LNCaP clone FGC (cell line): ENCODE data around the gene CACNA1B.

Experiments used
- DNase-seq: peaks from one replicate; pipeline ENCODE4 v3.0.0-alpha.2; 2011; ENCODE audit warnings: low read depth
- H3K4me3 ChIP-seq: 2 replicates; pipeline ENCODE4 v1.5.1; 2011; ENCODE audit warnings: mild to moderate bottlenecking, low read depth, low read length, control low read depth
- CTCF ChIP-seq: IDR thresholded peaks from 2 replicates; pipeline ENCODE4 v1.5.1; 2012; ENCODE audit warnings: mild to moderate bottlenecking; ENCODE audit not compliant: control insufficient read depth, insufficient read depth; ENCODE audit errors: extremely low read depth

Gene CACNA1B

GRCh38 chr9:138101444-138102234, 224.1 kb downstream of the CACNA1B start:
- H3K4me3 ChIP-seq, result no peak overlapping the region
- no peak for TF ChIP-seq CTCF
- no peak for DNase-seq

GRCh38 chr9:138102246-138103051, 224.9 kb downstream of the CACNA1B start:
- TF ChIP-seq CTCF, result no peak
- H3K4me3 ChIP-seq, result no peak overlapping the region
- no peak for DNase-seq

DNA sequence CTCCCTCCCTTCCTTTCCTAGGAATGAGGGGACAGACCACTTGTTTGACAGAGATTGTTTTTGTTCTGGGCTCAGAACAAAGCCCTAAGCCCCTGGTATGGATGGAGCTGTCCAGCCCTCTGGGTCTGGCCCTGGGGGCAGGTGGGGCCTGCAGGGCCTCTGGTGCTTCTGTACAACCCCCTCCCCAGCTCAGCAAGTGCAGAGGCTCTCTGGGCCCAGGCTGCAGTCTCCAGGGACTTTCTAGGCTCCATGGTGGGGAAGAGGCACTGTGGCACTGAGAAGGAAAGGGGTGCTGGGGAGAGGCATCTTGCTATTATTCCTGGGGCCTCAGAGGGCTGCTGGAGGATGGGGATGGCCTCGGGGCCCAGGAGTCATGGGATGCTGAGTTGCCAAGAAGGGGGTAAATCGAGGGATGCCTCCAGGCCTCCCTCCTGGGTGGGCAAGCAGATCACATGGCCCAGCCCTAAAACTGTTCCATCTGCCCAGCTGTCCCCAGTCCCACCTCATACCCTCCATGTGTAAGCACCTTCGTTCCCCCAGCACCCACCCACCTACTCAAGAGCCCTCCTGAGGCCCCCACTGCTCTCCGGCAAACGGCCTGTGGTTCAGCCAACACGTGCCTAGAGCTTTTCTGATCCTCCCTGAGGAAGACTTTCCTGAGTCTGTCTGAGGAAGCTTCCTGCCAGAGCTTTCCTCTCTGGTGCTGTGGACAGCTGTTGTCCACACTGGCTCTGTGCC, 225.7 kb downstream of the CACNA1B start:
- DNase-seq, result no peak
- H3K4me3 ChIP-seq, result no peak overlapping the region
- TF ChIP-seq CTCF, result no peak

DNA sequence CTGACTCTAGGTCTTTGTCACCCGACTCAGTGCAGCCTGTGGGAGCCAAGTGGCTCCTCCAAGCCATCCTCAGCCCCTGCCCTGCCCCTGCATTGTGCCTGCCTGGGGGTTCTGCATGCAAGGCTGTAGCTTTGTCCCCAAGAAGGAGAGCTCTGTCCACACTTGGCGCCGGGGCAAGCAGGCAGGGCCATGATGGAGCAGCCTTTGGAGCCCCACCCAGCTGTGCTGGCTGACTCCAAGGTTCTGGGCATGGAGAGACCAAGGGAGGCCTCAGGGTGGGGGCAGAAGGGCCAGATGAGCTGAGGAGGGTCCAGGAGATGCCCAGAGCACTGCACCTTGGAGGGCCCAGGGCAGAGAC, 226.2 kb downstream of the CACNA1B start:
- no peak for DNase-seq

GRCh38 chr9:138104251-138105122, 226.9 kb downstream of the CACNA1B start:
- TF ChIP-seq CTCF, result no peak
- no peak overlapping the region for H3K4me3 ChIP-seq

More for the DNA sequence above, 226.2 kb downstream of the CACNA1B start:
- TF ChIP-seq CTCF, result no peak
- no peak overlapping the region for H3K4me3 ChIP-seq

GRCh38 chr9:138105123-138105415, 227.5 kb downstream of the CACNA1B start:
- no peak for TF ChIP-seq CTCF
- H3K4me3 ChIP-seq, result no peak overlapping the region
- no peak for DNase-seq

More at GRCh38 chr9:138104251-138105122, 226.9 kb downstream of the CACNA1B start:
- no peak for DNase-seq
